Mononuclear cell (primary cell): ENCODE measurements around the gene HOXD10. TPM values are rescaled to one million over a fixed set of nuclear protein-coding genes. Genes with fewer than 3 reads are reported as not detected.

Experiments
- H3K27me3 ChIP-seq: 2 replicates; pipeline ENCODE4 v1.6.0; 2011; ENCODE audit warnings: low read length, control low read depth; ENCODE audit not compliant: insufficient read depth
- H3K4me1 ChIP-seq: 2 replicates; pipeline ENCODE4 v1.5.1; 2011; ENCODE audit warnings: mild to moderate bottlenecking, low read length, control low read depth; ENCODE audit not compliant: insufficient read depth
- H3K4me3 ChIP-seq: 2 replicates; pipeline ENCODE4 v1.5.1; 2011; ENCODE audit warnings: mild to moderate bottlenecking, low read length, moderate library complexity
- H3K9me3 ChIP-seq: 2 replicates; pipeline ENCODE4 v1.5.1; 2011; ENCODE audit warnings: low read depth, mild to moderate bottlenecking, control low read depth, low read length
- total RNA-seq: library from RNA; depleted of rRNA; stranded (reverse); fragments of >200 nt; gene quantifications from one replicate; pipeline ENCODE4 v1.2.3, GENCODE V29; 2012

Gene HOXD10
- total RNA-seq, 1 donor: not detected

GRCh38 chr2:176098366-176099158, 18.0 kb upstream of the HOXD10 start:
- Histone ChIP-seq H3K9me3 (no peaks in the 10 kb centered on the region), H3K4me1 (peaks cover 19% of the 10 kb centered on the region), H3K4me3 (no peak overlapping the region), H3K27me3 (peaks cover 100% of the 10 kb centered on the region)

DNA sequence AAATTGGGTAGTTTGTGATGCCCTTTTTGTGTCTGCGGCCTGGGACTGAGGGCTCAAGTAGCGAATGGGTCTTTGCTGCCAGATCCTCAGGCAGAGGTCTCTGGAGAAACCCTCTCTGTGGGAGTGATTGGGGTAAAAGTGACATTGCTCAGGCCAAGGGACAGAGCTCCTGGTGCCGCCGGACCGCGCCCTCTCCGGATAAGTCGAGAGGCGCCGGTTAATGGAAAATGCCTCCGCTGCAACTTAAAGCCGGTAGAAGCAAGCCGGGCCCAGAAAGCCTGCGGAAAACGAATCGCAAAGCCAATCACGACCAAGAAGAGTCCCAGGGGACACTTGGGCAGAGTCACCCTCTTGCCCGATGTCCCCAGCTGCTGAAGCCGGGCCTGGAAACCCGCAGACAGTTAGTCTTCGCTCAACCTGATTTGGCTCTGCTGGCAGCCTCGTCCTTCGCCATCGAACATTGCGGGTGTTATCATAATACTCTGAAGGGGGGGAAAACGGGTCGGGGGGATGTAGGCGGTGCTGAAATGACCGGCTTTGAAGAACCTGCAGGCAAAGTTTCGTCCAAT, 17.3 kb upstream of the HOXD10 start:
- H3K4me1 ChIP-seq: peaks cover 19% of the 10 kb centered on the region
- H3K9me3 ChIP-seq: no peaks in the 10 kb centered on the region
- H3K4me3 ChIP-seq: no peak overlapping the region
- peaks cover 100% of the 10 kb centered on the region for H3K27me3 ChIP-seq

- H3K9me3 ChIP-seq: no peaks in the 10 kb centered on the region
These were observed 16.6 kb upstream of the HOXD10 start, which contains the start of gene HOXD12 for GRCh38 chr2:176099728-176100546. HOXD12 (plus strand) TSS chr2:176099795; CDS start chr2:176099802, 7 bp downstream.

DNA sequence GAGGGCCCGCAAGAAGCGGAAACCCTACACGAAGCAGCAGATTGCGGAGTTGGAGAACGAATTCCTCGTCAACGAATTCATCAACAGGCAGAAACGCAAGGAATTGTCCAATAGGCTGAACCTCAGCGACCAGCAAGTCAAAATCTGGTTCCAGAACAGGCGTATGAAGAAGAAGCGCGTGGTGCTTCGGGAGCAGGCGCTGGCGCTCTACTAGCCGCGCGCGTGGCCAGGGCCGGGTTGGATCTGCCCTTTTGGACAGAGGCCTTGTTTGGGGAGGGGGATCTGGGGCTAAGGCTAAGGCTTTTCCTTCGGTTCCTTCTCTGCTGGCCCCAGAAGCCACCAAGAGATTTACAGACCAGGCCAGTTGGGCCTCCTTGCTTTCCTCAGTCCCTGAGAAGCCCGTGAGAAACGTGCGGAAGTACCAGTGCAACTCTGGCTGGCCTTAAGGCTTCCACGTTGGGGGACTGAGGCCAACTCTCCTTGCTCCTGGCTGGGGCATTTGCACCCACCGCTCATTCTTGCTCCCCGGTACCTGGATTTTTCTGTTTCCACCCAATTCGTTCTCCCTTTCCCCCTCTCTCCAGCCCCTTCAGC, 15.9 kb upstream of the HOXD10 start:
- H3K4me3 ChIP-seq: no peak overlapping the region
- H3K4me1 ChIP-seq: peaks cover 19% of the 10 kb centered on the region
- H3K9me3 ChIP-seq: no peaks in the 10 kb centered on the region
- H3K27me3 ChIP-seq: peaks cover 100% of the 10 kb centered on the region

More at GRCh38 chr2:176099728-176100546, 16.6 kb upstream of the HOXD10 start, which contains the start of gene HOXD12:
- Histone ChIP-seq H3K4me1 (peaks cover 19% of the 10 kb centered on the region), H3K27me3 (peaks cover 100% of the 10 kb centered on the region), H3K4me3 (no peak within 1 kb of the TSS)

GRCh38 chr2:176101216-176101830, 15.3 kb upstream of the HOXD10 start:
- peaks cover 100% of the 10 kb centered on the region for H3K27me3 ChIP-seq
- peaks cover 18% of the 10 kb centered on the region for H3K4me1 ChIP-seq
- no peaks in the 10 kb centered on the region for H3K9me3 ChIP-seq
- no peak overlapping the region for H3K4me3 ChIP-seq

DNA sequence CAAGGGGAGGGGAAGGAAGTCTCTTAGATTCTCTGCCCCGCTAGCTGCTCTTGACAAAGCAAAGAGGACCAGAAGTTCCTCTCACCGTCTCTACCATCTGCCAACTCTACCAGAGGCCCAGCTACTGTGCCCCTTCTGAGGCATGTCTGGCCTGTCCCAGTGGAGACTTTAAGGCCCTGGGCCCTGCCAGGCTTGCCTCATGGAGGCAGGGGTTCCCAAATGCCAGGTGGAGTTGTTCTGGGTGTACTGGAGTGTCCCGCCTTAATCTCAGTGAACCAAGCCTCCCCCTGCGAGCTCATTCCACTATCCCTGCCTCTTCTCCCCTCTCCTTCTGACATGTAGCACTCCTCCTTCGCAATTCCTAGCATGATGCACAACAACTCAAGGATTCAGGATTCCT, 14.7 kb upstream of the HOXD10 start:
- peaks cover 97% of the 10 kb centered on the region for H3K27me3 ChIP-seq
- peaks cover 14% of the 10 kb centered on the region for H3K4me1 ChIP-seq
- no peaks in the 10 kb centered on the region for H3K9me3 ChIP-seq
- H3K4me3 ChIP-seq: no peak overlapping the region

DNA sequence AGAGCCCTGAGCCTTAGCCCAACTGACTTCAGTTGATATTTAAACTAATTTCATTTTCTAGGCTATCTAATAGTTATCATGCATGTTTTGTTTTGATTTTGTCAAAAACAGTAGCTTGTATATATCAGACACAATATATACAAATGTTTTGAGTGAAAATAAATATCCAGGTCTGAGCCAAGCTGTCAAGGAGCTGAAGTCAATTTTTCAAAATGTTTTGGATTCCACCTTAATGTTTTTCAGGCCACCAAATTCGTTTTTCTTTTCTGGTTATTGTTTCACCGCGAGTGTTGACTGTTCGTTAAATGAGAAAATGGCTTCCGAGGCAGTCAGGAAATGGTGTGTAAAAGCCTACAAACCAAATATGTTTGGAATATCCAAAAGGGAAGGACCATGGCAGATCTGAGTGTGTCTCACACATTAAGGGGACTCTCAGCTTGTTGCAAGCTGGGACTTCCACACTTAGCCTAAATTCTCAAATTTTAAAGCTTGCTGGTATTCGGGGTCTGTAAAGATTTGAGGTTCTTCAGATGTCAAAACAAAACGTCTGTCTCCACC, 14.2 kb upstream of the HOXD10 start:
- H3K4me3 ChIP-seq: no peak overlapping the region
- peaks cover 97% of the 10 kb centered on the region for H3K27me3 ChIP-seq
- no peaks in the 10 kb centered on the region for H3K9me3 ChIP-seq
- H3K4me1 ChIP-seq: peaks cover 14% of the 10 kb centered on the region

DNA sequence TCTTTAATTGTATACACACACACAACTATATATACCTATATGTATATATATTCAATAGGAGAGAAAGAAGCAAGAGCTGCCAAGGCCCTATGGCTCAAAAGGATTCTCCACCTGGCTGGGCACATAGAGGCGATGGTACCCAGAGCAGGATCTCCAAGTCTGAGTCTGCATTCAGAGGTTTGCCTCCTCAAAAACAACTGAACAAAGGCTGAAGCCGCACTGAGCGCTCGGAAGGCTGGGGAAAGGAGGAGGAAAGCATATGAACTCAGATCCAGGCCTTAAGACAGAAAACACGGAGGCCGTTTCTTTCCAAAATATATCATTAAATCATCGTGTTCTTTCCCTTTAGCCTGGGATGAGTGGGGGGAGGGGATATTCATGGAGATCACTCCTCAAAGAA, 13.4 kb upstream of the HOXD10 start:
- H3K27me3 ChIP-seq: peaks cover 90% of the 10 kb centered on the region
- no peaks in the 10 kb centered on the region for H3K9me3 ChIP-seq
- H3K4me1 ChIP-seq: peaks cover 6% of the 10 kb centered on the region
- H3K4me3 ChIP-seq: no peak overlapping the region

DNA sequence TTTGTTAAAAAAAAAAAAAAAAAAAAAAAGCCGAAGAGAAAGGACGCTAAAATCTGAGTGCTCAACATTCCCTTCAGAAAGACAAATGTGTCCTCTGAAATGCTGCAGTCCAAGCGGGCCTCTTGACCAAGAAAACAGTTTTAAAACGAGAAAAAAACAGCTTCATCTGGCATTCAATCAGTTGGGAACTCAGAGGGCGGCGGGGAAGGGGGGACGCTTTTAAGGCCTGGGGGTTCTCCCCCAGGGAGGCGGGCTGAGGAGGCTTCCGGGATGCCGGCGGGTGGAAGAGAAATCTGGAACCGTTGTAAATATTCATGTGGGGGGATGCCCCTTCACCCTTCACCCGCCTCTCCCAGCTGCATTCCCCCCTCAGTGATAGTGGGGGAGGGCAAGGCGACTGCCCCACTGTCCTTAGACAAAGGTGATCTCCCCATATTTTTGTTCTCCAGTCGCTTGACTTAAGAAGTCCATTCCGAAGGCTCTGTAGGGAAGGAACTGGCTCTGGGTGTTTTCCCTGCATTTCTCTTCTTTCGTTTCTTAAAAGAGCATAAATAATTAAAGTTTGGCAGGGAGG, 12.7 kb upstream of the HOXD10 start:
- Histone ChIP-seq H3K9me3 (no peaks in the 10 kb centered on the region), H3K4me1 (peaks cover 6% of the 10 kb centered on the region), H3K27me3 (peaks cover 88% of the 10 kb centered on the region), H3K4me3 (no peak overlapping the region)

- Histone ChIP-seq H3K27me3 (peaks cover 88% of the 10 kb centered on the region), H3K4me1 (peaks cover 6% of the 10 kb centered on the region), H3K9me3 (no peaks in the 10 kb centered on the region)
These were observed 12.1 kb upstream of the HOXD10 start for GRCh38 chr2:176104316-176105077.

GRCh38 chr2:176105078-176105729, 11.4 kb upstream of the HOXD10 start:
- no peaks in the 10 kb centered on the region for H3K9me3 ChIP-seq
- no peak overlapping the region for H3K4me3 ChIP-seq

More at GRCh38 chr2:176104316-176105077, 12.1 kb upstream of the HOXD10 start:
- no peak overlapping the region for H3K4me3 ChIP-seq

DNA sequence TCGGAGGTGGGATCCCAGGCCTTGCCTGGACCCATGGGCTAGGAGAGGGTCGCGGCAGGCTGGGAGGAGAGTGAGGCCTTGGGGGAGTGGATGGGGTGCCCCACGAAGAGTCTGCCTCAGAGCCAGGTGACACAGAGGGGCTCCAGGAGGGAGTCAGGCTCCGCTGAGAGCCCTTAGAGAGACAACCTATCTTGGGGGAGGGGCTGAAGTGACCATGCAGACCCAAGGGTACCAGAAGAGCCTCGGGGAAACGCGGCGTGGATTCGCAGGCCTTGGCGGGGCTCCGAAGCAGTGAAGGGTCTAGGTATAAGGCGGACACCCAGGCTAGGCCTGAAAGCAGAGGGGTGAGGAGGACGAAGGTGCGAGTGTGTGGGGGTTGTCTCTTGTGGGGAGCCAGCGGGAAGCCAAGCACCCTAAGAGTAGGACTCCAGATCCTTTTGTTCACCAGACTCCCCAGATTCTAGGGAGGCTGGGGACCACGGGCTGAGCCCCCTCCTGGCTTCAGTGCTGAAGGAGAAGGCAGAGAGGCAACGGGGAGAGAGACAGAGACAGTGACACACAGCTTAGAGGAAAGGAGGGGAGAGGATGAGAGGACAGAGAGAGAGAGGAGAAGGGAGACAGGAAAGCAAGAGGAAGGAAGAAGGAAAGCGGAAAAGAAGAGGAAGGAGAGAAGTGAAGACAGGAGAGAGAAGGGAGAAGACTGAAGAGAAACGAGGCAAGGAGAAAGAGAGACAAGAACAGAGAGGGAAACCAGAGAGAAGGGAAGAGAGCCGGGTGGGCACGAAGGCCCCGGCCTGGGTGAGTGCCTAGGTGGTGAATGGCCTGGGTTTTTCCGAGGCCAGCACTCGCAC, 10.6 kb upstream of the HOXD10 start:
- H3K4me1 ChIP-seq: peaks cover 6% of the 10 kb centered on the region
- H3K4me3 ChIP-seq: no peak overlapping the region
- peaks cover 88% of the 10 kb centered on the region for H3K27me3 ChIP-seq
- no peaks in the 10 kb centered on the region for H3K9me3 ChIP-seq

More at GRCh38 chr2:176105078-176105729, 11.4 kb upstream of the HOXD10 start:
- H3K4me1 ChIP-seq: peaks cover 6% of the 10 kb centered on the region
- peaks cover 88% of the 10 kb centered on the region for H3K27me3 ChIP-seq
